ENCODE measurements around the gene RMDN3.

The RMDN3 gene

DNA sequence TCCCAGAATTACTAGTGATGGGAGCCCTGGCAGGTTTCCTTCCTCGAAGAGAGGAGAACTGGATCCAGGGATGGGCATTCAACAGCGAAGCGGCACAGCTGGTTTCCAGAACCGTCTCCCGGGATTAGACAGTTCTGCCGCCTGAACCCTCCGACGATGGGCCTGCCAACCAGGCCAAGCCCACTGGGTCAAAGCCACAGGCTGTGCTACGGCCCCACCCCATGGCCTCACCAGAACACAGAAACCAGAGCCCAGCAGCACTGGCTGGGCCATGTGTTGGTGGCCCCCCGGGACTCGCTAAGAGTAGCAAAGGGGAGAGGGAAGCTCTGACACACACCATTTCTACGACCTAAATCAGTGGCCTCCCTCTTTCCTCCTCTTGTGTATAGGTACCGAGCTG, 17.0 kb upstream of the RMDN3 start:
- no peak for DNase-seq (ENCODE audit: low read depth)

DNA sequence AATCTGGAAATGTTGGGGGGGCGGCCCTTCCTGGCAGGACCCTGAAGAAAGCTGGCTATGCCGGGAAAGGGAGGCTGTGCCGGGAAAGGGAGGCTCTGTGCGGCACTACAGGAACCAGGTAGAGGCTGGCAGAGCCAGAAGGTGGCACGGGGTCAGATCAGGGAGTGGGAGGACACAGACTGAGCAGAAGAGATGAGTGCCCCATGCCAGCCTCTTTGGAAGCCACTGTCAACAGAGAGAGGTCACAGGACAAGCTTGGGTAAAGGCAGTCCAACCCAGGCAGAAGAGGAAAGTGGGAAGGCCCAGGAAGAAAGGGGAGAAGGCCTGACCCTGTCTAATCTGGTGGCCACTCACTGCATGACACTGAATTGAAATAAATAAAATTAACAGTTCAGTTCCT, 16.2 kb upstream of the RMDN3 start:
- DNase-seq (ENCODE audit: low read depth) = no peak

DNA sequence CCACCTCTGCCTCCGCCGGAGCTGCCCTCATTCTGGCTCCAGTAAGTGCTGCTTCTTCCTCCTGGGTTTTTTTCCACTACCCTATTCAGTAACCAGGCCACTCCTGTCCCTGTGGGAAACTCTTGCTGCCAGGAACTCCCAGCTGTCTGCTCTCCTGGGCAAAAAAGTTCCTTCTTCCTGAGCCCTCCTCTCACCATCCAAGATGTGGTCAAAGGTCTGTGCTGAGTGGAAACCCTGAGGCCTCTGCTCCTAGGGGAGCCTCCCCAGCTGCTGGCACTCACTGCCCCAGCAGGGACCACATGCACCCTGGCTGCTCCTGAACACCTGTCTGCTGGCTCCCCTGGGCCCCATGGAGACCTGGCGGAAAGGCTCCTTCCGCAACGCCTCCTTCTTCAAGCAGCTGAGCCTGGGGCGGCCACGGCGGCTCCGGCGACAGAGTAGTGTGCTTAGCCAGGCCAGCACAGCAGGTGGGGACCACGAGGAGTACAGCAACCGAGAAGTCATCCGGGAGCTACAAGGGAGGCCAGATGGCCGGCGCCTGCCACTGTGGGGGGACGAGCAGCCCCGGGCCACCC, 15.2 kb upstream of the RMDN3 start:
- no peak for DNase-seq (ENCODE audit: low read depth)

DNA sequence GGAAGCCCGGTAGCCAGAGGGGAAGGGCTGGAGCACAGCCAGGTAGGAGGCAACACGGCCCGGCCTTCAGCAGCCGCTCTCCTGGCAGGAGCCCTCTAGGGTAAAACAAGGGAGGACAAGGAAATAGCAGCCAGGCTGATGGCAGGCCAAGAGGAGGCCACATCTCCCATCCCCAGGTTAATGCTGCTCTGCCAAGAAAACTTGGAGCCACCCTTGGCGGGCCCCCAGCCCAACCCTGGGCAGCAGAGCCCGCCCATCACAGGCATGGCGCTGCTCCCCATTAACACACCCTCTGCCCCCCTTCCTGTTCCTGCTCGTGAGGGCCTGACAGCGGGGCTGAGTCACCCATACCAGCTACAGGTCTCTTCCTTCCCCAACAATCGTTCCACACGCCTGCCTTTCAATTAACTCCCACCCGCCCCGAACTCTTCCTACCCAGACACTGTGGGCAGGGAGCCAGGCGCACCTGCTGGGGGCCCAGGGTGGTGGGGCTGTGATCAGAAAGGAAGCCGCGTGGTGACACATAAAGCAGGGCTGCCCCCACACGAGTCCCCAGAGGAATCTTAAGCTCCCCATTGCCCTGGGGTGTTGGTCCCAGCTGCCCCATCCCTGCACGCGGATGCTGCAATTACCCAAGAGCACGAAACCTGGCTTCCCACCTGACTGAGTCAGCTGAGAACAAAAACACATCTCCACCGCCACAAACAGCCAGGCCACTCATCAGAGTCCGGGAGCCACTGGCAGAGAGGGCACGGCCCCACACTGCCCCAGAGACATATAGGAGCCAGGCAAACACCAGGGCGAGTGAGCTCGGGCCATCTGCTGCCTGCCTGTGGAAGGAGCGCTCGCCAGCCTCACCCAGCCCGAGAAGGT, 14.5 kb upstream of the RMDN3 start, which contains the start of gene C15orf62:
C15orf62 (plus strand) TSS at position 707 of the 873 bp plus-strand sequence. CDS start 516 bp downstream, outside the sequence.
- DNase-seq (ENCODE audit: low read depth) = no peak

DNA sequence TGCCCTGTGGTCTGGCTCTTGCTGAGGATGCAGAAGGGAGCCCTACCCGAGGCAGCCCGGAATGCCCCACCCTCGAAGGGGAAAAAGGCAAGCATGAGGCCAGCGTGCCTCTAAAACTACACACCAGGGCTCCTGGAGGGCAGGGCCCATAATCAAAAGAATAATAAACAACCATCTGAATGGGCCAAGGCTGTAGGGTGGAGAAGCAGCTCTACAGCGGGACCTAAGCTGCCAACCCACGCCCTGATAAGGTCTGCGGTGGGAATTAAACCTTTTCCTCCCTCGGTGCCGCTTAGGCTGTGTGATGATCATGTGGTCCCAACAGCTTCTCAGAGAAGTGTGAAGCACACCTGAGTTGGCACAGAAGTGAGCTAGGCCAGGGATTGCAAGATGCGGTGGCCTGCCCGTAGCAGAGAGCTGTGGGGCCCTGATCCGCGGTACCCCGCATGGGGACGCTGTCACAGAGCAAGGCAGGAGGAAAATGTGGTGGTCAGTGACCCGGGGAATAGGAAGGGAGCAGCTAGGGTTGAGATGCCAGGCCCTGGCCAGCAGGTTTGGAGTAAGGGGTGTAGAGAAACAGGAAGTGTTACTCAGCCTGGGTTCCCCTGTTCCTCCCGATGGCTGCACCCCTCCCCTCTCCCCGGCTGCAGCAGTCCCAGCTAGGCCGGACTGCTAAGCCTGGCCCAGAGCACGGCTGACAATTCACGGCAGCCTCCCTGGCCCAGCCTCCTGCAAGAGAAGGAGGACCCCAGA, 13.6 kb upstream of the RMDN3 start:
- no peak for DNase-seq (ENCODE audit: low read depth)

DNA sequence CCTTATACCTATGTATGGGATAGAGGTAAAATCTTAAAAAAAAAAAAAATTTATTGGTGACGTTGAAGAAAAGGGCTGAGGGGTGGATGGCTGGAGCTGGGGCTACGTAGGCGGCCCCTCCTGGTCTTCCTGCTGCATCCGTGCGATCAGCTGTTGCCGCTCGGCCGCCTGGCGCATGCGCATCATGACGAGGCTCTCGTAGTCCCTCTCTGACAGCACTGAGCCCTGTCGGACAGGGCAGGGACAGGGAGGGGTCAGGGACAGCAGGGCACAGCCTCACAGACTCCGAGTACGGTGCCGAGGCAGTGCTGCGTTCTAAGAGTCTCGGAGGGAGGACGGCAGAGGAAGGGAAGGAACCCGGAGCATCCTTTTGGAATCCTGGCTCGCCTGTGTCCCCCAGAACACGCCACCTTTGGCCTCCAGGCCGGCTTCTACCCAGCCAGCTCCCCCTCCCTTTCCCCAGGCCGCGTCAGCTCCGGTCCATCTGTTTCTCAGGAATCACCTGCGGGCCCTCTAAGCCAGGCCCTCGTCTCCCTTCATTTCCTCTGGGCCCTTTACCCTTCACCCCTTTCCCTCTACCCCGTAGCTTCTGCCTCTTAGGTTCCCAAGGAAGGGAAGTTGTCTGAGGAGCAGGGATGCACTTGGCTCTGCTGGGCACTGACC, 12.9 kb upstream of the RMDN3 start:
- DNase-seq (ENCODE audit: low read depth) = no peak

DNA sequence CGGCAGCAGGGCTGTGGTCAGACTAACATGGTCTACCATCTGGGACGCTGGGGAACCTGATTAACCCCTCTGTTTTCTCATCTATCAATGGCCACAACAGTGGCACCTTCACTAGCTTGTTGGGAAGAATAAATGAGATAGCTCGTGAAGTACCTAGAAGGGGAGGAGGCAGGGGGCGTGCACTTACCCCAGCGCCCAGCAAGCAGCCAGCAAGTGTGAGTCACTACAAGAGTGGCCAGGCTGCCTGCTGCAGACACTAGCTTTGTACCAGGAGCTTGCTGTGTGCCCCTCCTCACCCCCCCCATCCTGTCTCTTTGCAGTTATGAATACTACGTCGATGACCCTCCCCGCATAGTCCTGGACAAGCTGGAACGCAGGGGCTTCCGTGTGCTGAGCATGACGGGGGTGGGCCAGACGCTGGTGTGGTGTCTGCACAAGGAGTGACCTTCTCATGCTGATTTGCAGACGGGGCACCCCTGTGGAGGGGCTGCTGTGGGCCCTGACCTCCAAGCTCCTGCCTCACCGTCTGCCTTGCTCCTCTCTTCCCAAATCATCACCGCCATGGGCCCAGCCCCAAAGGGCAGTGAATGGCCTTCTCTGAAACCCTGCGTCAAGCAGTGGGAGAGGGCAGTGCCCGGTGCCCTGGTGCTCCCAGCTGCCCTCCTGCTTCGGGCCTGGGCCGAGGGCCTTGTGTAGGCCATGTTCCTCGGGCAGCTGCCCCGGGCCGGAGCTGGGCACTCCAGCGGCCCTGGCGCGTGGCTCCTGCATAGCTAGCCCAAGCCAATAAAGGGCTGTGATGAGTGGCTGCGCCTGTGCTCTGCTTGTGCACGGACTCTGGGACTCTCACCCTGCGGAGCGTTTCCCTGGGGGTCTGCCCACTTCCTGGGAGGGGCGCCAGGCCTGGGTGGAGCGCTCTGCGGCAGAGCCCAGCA, 12.1 kb upstream of the RMDN3 start:
- no peak for DNase-seq (ENCODE audit: low read depth)

DNA sequence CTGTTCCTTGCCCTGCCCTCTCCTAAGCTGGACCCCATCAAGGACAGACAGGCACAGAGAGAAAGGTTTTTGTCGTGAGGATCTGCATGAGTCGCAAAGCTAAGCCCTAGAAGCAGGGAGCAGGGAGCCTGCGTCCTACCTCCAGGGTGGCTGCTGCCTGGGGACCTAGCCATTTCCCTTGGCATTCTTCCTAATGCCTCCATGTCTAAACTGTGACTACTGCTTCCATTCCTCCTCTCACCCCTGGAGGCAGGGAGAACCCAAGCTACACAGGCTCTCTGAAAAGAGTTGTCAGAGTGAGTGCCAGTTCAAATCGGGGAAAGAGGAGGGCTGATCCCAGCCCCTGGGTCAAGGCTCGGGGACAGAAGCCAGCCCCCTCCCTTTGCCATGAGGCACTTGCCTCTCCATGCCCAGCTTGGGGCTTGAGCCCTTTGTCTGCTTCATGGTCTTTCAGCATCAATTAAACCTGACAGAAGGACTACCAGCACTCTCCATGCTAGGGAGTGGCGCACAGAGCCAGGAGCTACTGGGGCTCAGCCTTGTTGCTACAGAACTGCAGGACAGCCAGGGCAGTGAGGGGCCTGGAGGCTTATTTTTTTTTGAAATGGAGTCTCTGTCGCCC, 11.3 kb upstream of the RMDN3 start:
- DNase-seq (ENCODE audit: low read depth) = no peak

DNA sequence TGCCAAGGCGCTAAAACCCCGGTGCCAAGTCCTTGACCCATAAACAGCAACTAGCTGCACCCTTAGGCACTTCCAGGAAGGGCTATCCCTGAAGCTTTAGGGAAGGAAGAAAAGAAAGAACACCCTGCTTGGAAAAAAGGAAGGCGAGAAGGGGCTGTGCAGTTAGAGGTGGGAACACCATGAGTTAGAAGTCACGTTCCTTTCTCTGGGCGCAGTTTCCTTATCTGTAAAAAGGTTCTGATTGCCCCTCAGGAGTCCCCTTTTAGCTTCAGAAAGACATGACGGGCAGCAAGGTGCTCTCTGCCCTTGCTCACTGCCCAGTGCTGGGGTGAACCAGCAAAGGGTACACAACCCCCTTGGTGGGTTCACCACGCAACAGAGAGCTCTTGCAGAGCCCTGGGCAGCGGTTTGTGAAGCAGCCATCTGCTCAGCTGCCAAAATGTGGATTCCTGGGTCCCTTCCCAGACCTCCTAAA, 9.6 kb upstream of the RMDN3 start:
- no peak for DNase-seq (ENCODE audit: low read depth)

DNA sequence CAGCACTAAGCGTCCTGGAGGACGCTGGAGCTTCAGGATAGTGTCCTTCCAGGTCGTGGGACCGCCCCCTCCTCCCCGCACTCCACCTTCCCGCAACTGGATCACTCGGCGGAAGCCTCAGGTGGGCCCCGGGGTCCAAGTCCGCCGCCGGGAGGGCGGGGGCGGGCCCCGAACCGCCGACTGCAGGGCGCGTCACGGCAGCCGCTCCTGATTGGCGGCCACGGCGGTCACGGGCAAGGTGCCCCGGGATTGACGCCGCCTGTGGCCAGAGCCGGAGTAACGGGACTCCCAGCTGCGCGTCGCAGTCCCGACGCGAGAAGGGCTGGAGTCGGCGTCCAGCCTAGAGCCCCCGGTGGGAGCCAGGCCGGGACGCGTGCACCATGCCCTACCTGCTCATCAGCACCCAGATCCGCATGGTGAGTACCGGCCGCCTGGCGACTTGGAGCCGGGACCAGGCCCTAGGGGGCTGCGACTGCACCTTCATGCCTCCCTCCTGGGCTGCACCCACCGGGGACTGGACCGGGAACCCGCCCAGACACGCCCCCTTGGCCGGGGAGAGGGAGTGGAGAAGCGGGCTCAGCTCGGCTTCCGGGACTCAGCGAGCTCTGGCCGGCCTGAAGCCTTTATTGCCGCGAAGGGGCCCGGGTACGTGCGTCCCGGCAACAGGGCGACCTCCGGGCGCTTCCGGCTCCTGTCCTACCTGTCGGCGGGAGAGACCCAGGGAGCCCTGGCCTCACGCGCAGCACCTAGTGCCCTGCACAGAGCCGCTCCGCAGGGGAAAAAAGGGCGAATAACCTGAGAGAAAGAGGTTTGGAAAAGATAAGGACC, 9.0 kb upstream of the RMDN3 start, which contains the start of gene GCHFR:
GCHFR (plus strand) TSS at position 268 of the 828 bp plus-strand sequence; CDS start at position 381, 113 bp downstream.
- peak; percentile 53 for DNase-seq (ENCODE audit: low read depth)

DNA sequence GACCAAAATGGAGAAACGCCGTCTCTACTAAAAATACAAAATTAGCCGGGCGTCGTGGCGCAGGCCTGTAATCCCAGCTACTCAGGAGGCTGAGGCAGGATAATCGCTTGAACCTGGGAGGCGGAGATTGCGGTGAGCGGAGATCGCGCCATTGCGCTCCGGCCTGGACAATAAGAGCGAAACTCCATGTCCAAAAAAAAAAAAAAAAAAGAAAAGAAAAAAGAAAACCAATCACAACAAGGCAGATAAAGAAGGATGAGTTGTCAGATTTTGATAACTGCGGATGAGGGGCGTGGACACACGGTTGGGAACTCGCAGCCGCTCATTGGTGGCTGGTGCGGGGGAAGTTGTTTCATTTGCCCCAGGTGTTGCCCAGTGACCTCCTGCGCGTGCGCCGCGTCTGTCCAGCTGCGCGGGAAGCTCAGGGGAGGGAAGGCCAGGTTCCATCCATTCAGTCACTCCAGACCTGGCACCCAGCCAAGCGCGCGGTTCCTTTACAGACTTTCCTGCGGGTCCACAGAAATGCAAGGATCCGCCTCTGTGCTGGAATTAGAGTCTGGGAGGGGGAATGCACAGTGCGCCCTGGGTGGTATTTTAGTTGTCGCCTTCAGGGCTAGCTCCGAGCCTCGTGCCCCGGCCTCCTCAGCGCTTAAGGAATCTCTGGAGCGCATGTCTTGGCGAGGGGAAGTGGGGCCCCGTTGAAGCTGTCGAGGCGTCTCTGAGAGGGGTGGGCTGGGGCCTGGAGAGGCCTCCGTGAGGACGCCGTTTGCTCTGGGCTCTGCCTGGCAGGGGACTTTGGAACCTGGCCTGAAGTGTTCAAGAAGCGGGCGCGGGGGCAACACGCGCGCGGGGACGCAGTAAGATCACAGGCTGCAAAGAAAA, 8.1 kb upstream of the RMDN3 start:
- DNase-seq (ENCODE audit: low read depth) = peak; percentile 15

DNA sequence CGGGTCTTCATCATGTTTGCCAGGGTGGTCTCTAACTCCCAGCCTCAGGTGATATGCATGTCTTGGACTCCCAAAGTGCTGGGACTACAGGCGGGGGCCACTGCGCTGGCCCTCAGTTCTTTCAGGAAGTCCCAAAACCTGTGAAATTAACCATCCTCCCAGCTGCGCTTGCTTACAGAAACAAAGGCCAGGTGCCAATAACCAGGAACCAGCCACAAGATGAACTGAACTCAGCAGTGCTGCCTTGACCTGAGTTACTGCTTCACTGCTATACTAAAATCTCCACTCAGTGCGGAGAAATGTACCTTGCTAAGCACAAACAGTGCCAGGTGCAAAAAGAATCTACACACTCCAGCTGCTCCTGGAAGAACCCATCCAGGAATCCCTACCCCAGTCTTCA, 4.9 kb upstream of the RMDN3 start:
- DNase-seq (ENCODE audit: low read depth) = no peak

DNA sequence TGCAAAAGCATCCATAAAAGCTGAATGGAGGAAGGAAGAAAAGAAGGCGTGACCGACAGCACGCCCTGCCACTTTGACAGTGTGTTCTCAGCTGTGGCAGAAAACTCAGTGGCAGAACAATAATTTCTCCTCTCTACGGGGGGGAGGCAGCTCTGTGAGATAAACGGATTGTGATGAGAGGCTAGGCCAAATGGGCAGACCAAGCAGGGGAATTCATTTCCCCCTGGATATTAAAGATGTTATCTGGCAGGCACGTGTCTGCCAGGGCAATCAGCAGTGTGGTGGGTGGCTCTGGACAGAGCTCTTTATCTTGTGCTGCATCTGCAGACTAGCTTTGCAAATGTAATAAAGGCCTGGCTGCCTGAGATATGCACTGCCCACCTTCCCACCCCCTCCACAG, 1.9 kb upstream of the RMDN3 start:
- no peak for DNase-seq (ENCODE audit: low read depth)

DNA sequence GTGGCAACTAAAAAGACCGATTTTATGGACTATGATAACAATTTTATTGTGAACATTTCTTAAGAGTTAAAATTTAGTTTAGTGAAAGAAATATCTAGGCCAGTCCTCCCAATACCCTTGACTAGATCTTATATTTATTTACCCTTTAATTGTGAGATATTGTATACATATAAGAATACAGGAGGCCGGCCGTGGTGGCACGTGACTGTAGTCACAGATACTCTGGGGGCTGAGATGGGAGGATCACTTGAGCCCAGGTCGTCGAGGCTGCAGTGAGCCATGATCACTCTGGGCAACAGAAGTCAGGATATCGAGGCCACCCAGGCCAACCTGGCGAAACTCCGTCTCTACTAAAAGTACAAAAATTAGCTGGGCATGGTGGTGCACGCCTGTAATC, 756 bp upstream of the RMDN3 start:
- DNase-seq (ENCODE audit: low read depth) = no peak

DNA sequence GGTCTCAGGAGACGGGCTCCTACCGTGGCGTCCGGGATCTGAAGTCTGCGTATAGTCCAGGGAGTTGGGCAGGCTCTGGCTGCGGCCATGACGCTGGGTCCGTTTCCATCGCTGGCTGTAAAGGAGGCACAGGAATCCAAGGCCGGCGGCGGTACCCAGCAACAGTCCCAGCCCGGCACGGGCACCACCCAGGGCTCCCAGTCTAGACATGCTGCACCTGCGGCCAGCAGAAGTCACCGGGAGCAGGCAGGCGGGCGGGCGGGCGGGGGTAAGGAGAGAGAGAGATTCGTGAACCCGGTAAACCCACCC, 526 bp downstream of the RMDN3 start:
- no peak for DNase-seq (ENCODE audit: low read depth)

DNA sequence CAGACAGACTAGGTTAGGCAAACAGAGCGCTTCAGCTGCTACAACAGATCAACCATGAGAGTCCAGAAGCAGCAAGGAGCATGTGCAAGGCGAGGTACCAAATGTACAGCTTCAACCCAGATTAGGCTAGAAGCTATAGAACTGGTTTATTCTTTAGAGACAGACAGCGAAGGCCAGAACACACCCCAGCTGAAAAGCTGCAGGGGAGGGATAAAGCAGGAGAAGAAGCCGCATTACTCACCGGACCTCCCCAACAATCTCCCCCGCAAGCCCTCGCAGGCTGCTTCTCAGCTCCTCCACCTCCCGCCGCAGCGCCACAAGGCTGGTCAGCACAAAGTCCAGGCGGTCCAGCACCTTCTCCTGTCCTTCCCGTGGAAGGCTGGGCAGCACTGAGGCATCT, 3.3 kb downstream of the RMDN3 start:
- DNase-seq (ENCODE audit: low read depth) = no peak

DNA sequence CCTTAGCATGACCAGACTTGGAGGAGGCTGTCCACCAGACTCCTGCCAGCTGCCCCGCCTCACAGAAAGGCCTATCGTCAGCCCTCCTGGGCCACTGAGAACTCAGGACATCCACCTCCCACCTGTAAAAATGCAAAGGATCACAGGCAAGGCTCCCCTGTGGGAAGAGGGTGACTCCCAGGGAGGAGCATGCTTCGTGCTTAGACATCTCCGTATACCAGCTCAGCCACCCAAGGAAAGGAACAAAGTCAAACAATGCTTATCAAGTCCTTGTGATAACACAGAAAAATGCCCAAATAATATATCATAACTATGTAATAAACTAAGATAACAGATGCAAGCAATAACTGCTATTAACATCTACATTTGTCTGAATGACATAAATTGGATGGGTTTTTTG, 4.2 kb downstream of the RMDN3 start:
- no peak for DNase-seq (ENCODE audit: low read depth)

DNA sequence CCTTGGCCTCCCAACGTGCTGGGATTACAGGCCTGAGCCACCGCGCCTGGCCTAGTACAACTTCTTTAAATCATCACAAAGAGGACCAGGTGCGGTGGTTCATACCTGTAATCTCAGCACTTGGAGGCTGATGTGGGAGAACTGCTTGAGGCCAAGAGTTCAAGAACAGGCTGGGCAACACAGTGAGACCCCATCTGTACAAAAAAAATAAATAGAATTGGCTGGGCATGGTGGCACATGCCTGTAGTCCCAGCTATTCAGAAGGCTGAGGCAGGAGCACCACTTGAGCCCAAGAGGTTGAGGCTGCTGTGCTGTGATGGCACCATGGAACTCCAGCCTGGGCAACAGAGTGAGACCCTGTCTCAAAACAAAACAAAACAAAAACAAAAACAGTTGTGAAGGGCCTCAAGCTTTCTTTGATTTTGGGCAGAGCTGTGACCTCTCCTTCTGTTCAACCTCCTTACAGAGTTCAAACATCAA, 5.9 kb downstream of the RMDN3 start:
- no peak for DNase-seq (ENCODE audit: low read depth)
